ACHN (cell line): ENCODE measurements around the gene EGFL7.
A peak's percentile ranks its signal among the peaks of the same experiment; 100 is the strongest.

ENCODE experiments used
- DNase-seq: peaks from one replicate; pipeline ENCODE4 v3.0.0-alpha.2; 2015
- in situ Hi-C: cut with HindIII; loops from 2 replicates; pipeline ENCODE4 v1.10.0; 2017; ENCODE audit warnings: low sequenced_read_pairs, low pct_ligation_motif_present, low pct_unique_long_range_greater_than_20kb

Gene EGFL7

GRCh38 chr9:136667214-136667939 lies 4.7 kb downstream of the EGFL7 start:
- in situ Hi-C loops: no loop called here
- DNase-seq: no peak

GRCh38 chr9:136667940-136668760 lies 5.4 kb downstream of the EGFL7 start:
- in situ Hi-C loops: no loop called here
- DNase-seq: no peak

GRCh38 chr9:136668983-136669790 lies 6.5 kb downstream of the EGFL7 start:
- DNase-seq: peak; percentile 31
- in situ Hi-C loops: no loop called here

- DNase-seq: no peak
- in situ Hi-C loops: no loop called here
Observed at GRCh38 chr9:136669791-136670464, 7.2 kb downstream of the EGFL7 start.

GRCh38 chr9:136670576-136671253 lies 8.0 kb downstream of the EGFL7 start:
- in situ Hi-C loops: no loop called here
- DNase-seq: no peak

- in situ Hi-C loops: no loop called here
Observed at GRCh38 chr9:136671254-136671614, 8.5 kb downstream of the EGFL7 start.

GRCh38 chr9:136671646-136672430 lies 9.1 kb downstream of the EGFL7 start:
- in situ Hi-C loops: no loop called here
- DNase-seq: peak; percentile 29

More at GRCh38 chr9:136671254-136671614, 8.5 kb downstream of the EGFL7 start:
- no peak for DNase-seq

GRCh38 chr9:136672431-136673087 lies 9.8 kb downstream of the EGFL7 start:
- no peak for DNase-seq
- in situ Hi-C loops: no loop called here

- in situ Hi-C loops: no loop called here
Observed at GRCh38 chr9:136673088-136673974, 10.6 kb downstream of the EGFL7 start.

GRCh38 chr9:136673975-136674785 lies 11.5 kb downstream of the EGFL7 start:
- DNase-seq: no peak
- in situ Hi-C loops: no loop called here

More at GRCh38 chr9:136673088-136673974, 10.6 kb downstream of the EGFL7 start:
- DNase-seq: no peak

- in situ Hi-C loops: no loop called here
Observed at GRCh38 chr9:136674786-136675349, 12.2 kb downstream of the EGFL7 start.

GRCh38 chr9:136675477-136676296 lies 13.0 kb downstream of the EGFL7 start:
- in situ Hi-C loops: no loop called here
- no peak for DNase-seq

More at GRCh38 chr9:136674786-136675349, 12.2 kb downstream of the EGFL7 start:
- DNase-seq: no peak

- in situ Hi-C loops: no loop called here
- no peak for DNase-seq
Observed at GRCh38 chr9:136676297-136676794, 13.6 kb downstream of the EGFL7 start.
